ENCODE results near the gene AOAH. TPM values are rescaled to one million over a fixed set of nuclear protein-coding genes. Genes with fewer than 3 reads are reported as not detected.

Gene AOAH
- total RNA-seq, 1 donor from 2014 or later = not detected

DNA sequence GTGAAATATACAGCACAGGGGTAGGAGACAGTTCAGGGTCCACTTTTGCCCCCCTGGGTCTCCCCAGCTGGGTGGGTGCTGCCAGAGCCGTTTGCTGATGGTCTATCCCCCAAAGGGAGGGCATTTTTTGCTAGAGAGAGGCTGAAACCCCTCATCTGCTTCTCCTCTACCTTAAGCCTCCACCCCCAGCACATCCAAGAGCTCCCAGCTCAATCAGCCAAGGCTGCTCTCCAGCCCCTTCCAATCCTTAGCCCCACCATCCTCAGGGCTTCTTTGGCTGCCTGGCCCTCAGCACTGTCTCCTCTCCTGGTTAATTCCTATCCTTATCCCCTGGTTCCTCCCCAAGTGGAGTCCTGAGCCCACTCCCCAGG is 153.1 kb downstream of the AOAH start:
- TF ChIP-seq, protein P1, sequence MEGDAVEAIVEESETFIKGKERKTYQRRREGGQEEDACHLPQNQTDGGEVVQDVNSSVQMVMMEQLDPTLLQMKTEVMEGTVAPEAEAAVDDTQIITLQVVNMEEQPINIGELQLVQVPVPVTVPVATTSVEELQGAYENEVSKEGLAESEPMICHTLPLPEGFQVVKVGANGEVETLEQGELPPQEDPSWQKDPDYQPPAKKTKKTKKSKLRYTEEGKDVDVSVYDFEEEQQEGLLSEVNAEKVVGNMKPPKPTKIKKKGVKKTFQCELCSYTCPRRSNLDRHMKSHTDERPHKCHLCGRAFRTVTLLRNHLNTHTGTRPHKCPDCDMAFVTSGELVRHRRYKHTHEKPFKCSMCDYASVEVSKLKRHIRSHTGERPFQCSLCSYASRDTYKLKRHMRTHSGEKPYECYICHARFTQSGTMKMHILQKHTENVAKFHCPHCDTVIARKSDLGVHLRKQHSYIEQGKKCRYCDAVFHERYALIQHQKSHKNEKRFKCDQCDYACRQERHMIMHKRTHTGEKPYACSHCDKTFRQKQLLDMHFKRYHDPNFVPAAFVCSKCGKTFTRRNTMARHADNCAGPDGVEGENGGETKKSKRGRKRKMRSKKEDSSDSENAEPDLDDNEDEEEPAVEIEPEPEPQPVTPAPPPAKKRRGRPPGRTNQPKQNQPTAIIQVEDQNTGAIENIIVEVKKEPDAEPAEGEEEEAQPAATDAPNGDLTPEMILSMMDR (IDR thresholded peaks at IDR 0.05) = no peak
- DNase-seq (ENCODE audit: extremely low spot score, unreplicated experiment) = no peak

DNA sequence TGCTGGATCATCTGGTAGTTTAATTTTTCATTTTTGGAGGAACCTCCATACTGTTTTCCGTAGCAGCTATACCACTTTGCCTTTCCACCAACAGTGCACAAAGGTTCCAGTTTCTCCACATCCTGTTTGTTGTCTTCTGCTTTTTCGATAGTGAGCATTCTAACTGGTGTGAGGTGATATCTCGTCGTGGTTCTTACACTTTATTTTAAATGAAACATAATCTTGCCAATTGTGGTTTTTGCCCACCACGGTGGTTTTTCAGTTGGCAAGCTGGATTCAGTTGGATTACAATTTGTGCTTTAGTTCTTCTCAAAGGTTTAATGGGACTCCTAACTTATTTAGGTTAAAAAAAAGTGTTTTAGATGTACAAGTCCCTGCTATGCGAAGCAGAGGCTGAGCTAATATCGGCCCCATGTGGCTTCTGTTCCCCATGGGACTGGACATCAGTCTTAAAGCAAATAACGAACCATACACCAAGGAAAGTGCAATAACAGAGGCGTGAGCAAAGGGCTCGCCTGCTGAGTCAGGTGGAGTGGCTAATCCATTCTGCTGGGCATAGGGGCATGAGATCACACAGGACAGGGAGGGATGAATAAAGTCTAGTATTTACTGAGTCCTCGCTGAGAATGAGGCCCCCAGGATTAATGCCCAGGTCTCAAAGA is 153.6 kb downstream of the AOAH start:
- Mint-ChIP-seq H3K27me3 (ENCODE audit: unreplicated experiment) (peaks cover 24% of the 10 kb centered on the region), H3K4me3 (ENCODE audit: unreplicated experiment) (no peak overlapping the region), H3K36me3 (ENCODE audit: unreplicated experiment) (no peaks in the 10 kb centered on the region), H3K9me3 (ENCODE audit: unreplicated experiment) (no peaks in the 10 kb centered on the region), H3K27ac (ENCODE audit: unreplicated experiment) (no peak overlapping the region), H3K4me1 (ENCODE audit: unreplicated experiment) (no peaks in the 10 kb centered on the region)
- DNase-seq (ENCODE audit: extremely low spot score, unreplicated experiment) = no peak
- TF ChIP-seq, protein P1 (IDR thresholded peaks at IDR 0.05) = no peak

More for the DNA sequence above, 153.1 kb downstream of the AOAH start:
- no peaks in the 10 kb centered on the region for H3K36me3 Mint-ChIP-seq (ENCODE audit: unreplicated experiment)
- peaks cover 21% of the 10 kb centered on the region for H3K27me3 Mint-ChIP-seq (ENCODE audit: unreplicated experiment)
- H3K4me1 Mint-ChIP-seq (ENCODE audit: unreplicated experiment) = no peaks in the 10 kb centered on the region
- H3K27ac Mint-ChIP-seq (ENCODE audit: unreplicated experiment) = no peak overlapping the region
- no peaks in the 10 kb centered on the region for H3K9me3 Mint-ChIP-seq (ENCODE audit: unreplicated experiment)
- no peak overlapping the region for H3K4me3 Mint-ChIP-seq (ENCODE audit: unreplicated experiment)

DNA sequence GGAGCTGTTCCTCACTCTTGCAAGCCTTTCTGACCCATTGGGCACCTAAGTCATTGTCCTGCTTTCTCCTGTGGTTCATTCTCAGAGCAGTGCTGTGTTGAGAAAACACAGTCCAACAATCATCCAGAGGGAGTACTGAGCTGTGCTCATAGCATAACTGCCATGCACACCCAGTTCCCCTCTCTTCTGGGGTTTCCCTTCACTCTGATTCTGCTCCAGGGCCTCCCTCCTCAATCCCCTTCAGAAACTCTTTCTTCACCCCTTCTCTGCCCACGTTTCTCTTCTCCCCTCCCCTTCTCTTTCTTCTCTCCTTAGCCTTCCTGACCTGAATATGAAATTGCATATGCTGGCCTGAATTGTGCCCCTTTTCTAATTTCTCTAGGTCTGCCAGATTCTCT is 155.8 kb downstream of the AOAH start:
- peaks cover 22% of the 10 kb centered on the region for H3K27me3 Mint-ChIP-seq (ENCODE audit: unreplicated experiment)
- H3K27ac Mint-ChIP-seq (ENCODE audit: unreplicated experiment) = no peak overlapping the region
- peaks cover 4% of the 10 kb centered on the region for H3K4me1 Mint-ChIP-seq (ENCODE audit: unreplicated experiment)

DNA sequence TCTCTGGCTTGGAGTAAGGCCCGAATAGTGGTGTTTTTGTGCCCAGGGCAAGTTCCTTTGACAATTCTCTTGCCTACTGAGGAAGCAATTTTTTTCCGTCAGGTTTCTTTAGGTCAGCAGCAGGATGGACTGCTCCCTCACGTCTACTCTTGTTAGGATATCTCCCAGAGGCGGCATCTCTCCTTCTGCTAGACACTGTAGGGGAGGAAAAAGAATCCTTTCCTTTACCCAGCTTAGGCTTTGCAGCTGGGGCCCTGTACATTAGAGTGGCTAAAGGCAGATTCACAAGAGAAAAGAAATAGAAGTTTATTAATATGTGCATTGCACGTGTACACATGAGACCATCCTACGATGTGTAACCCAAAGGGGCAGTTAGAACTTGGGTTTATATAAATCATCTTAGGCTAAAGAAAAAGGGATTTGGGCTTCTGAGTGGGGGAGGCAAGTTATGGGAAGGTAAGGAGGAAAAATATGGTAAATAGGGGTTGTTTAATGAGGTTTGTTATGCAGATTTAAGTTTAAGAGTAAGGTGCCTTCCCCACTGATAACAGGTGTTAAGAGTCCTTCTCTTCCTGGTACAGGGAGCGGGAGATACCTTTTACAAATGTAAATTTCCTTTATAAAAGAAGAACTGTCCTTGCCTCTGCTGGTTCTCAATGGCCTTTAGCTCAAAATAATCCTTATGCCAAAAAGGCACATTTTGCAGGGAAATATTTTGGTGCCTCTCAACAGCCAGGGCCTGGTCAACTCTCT is 156.4 kb downstream of the AOAH start:
- no peaks in the 10 kb centered on the region for H3K36me3 Mint-ChIP-seq (ENCODE audit: unreplicated experiment)
- DNase-seq (ENCODE audit: extremely low spot score, unreplicated experiment) = no peak

More for the DNA sequence above, 155.8 kb downstream of the AOAH start:
- Mint-ChIP-seq H3K9me3 (ENCODE audit: unreplicated experiment) (no peaks in the 10 kb centered on the region), H3K36me3 (ENCODE audit: unreplicated experiment) (no peaks in the 10 kb centered on the region), H3K4me3 (ENCODE audit: unreplicated experiment) (no peak overlapping the region)
- DNase-seq (ENCODE audit: extremely low spot score, unreplicated experiment) = no peak
- TF ChIP-seq, protein P1 (IDR thresholded peaks at IDR 0.05) = no peak

More for the DNA sequence above, 156.4 kb downstream of the AOAH start:
- peaks cover 22% of the 10 kb centered on the region for H3K27me3 Mint-ChIP-seq (ENCODE audit: unreplicated experiment)
- peaks cover 7% of the 10 kb centered on the region for H3K4me1 Mint-ChIP-seq (ENCODE audit: unreplicated experiment)
- no peak overlapping the region for H3K27ac Mint-ChIP-seq (ENCODE audit: unreplicated experiment)
- H3K4me3 Mint-ChIP-seq (ENCODE audit: unreplicated experiment) = no peak overlapping the region
- H3K9me3 Mint-ChIP-seq (ENCODE audit: unreplicated experiment) = no peaks in the 10 kb centered on the region
- TF ChIP-seq, protein P1 (IDR thresholded peaks at IDR 0.05) = no peak
